K562 (cell line): ENCODE results near the gene PRKCE. TPM values are rescaled to one million over a fixed set of nuclear protein-coding genes. Genes with fewer than 3 reads are reported as not detected.
A peak's percentile ranks its signal among the peaks of the same experiment; 100 is the strongest.

Experiments used
- CTCF ChIP-seq, 3 experiments: IDR thresholded peaks in 2 of 3; conservative IDR thresholded peaks in 1 of 3; 2 replicates each; pipeline ENCODE4 v1.5.1; 2011 to 2012; ENCODE audit warnings: low read length in 3 of 3, mild to moderate bottlenecking in 3 of 3, control low read depth in 2 of 3, improper control_type of control experiment in 1 of 3, inconsistent platforms in 1 of 3, low read depth in 1 of 3, mixed read lengths in 1 of 3, moderate library complexity in 1 of 3; ENCODE audit not compliant: insufficient read depth in 2 of 3
- DACH1 ChIP-seq: fragments of 450-650 bp; IDR thresholded peaks from 2 replicates; pipeline ENCODE4 v1.6.1; 2018; ENCODE audit not compliant: partially characterized antibody
- JUN ChIP-seq, 2 experiments: sonication (generic) in 1 of 2; formaldehyde crosslinking in 1 of 2; IDR thresholded peaks; 2 replicates each; pipeline versions ENCODE4 v1.6.1 to v1.8.0; 2012 to 2022; ENCODE audit warnings: borderline replicate concordance in 2 of 2, mild to moderate bottlenecking in 2 of 2, improper control_type of control experiment in 1 of 2, low read depth in 1 of 2, low read length in 1 of 2, missing genetic modification reagents in 1 of 2
- MAFK ChIP-seq: IDR thresholded peaks from 2 replicates; pipeline ENCODE4 v1.6.1; 2011; ENCODE audit warnings: low read length, improper control_type of control experiment
- MAZ ChIP-seq, 2 experiments: fragments of 450-650 bp in 1 of 2; sonication (generic) in 1 of 2; formaldehyde crosslinking; IDR thresholded peaks in 1 of 2; conservative IDR thresholded peaks in 1 of 2; 2 replicates each; pipeline versions ENCODE4 v1.4.0 to v1.5.0; 2020; ENCODE audit warnings: mild to moderate bottlenecking in 1 of 2, missing genetic modification reagents in 1 of 2
- NONO ChIP-seq, 2 experiments: fragments of 200-400 bp in 1 of 2; fragments of 450-650 bp in 1 of 2; formaldehyde crosslinking in 1 of 2; IDR thresholded peaks; 2 replicates each; pipeline ENCODE4 v1.6.1; 2017; ENCODE audit warnings: low read depth in 2 of 2, mild to moderate bottlenecking in 2 of 2, moderate library complexity in 2 of 2, low read length in 1 of 2
- NR1H2 ChIP-seq: sonication (generic); formaldehyde crosslinking; IDR thresholded peaks from 2 replicates; pipeline ENCODE4 v1.4.0; 2020; ENCODE audit warnings: mild to moderate bottlenecking, missing genetic modification reagents
- NR2C1 ChIP-seq, 2 experiments: fragments of 450-650 bp; IDR thresholded peaks; 2 replicates each; pipeline ENCODE4 v1.6.1; 2017; ENCODE audit warnings: mild to moderate bottlenecking in 2 of 2, antibody characterized with exemption in 1 of 2, inconsistent platforms in 1 of 2, missing compliant biosample characterization in 1 of 2, missing genetic modification characterization in 1 of 2
- RAD21 ChIP-seq, 2 experiments: fragments of 250-450 bp in 1 of 2; fragments of 450-650 bp in 1 of 2; sonication (Bioruptor Pico) in 1 of 2; formaldehyde crosslinking in 1 of 2; IDR thresholded peaks in 1 of 2; conservative IDR thresholded peaks in 1 of 2; 2 replicates each; pipeline versions ENCODE4 v1.4.0 to v1.8.0; 2020 to 2022; ENCODE audit warnings: mild to moderate bottlenecking in 2 of 2, moderate library complexity in 1 of 2
- SMARCE1 ChIP-seq: fragments of 450-650 bp; IDR thresholded peaks from 2 replicates; pipeline ENCODE4 v1.7.1; 2016; ENCODE audit warnings: mild to moderate bottlenecking
- SMC3 ChIP-seq: conservative IDR thresholded peaks from 2 replicates; pipeline ENCODE4 v1.6.1; 2011; ENCODE audit warnings: low read depth, low read length, improper control_type of control experiment; ENCODE audit not compliant: insufficient read depth
- STAT5B ChIP-seq: fragments of 250-450 bp; sonication (Bioruptor Pico); IDR thresholded peaks from 2 replicates; pipeline ENCODE4 v1.8.0; 2021; ENCODE audit warnings: mild to moderate bottlenecking, inconsistent platforms
- STAT6 ChIP-seq: sonication (generic); formaldehyde crosslinking; IDR thresholded peaks from 2 replicates; pipeline ENCODE4 v1.8.1; 2023; ENCODE audit warnings: mild to moderate bottlenecking, missing genetic modification reagents
- VEZF1 ChIP-seq: fragments of 200-800 bp; sonication (Bioruptor generic); IDR thresholded peaks from 2 replicates; pipeline ENCODE4 v1.6.1; 2017; ENCODE audit warnings: missing genetic modification characterization, missing compliant biosample characterization
- ZNF77 ChIP-seq: fragments of 250-450 bp; sonication (Bioruptor Pico); IDR thresholded peaks from 2 replicates; pipeline ENCODE4 v1.5.0; 2020
- polyA plus RNA-seq, 8 experiments: library from polyadenylated mRNA; depleted of rRNA in 4 of 8; stranded (reverse) in 5 of 8; unstranded in 3 of 8; fragments of >200 nt; fragmentation: Nextera tagmentation in 2 of 8; fragmentation: Illumina TruSeq in 1 of 8; extraction: Ambion mirVana in 2 of 8; extraction: Trizol in 1 of 8; gene quantifications; 2 replicates each; pipeline versions ENCODE4 v1.2.1 to v1.2.3, GENCODE V29; 2011 to 2014; ENCODE audit warnings: inconsistent platforms in 1 of 8, missing spikeins in 1 of 8
- total RNA-seq, 7 experiments: library from RNA; depleted of rRNA in 6 of 7; stranded (reverse); fragments of >200 nt in 6 of 7; fragmentation: Illumina TruSeq in 2 of 7; extraction: Trizol in 2 of 7; gene quantifications; 2 replicates each; pipeline versions ENCODE4 v1.2.1 to v1.2.3, GENCODE V29; 2011 to 2021; ENCODE audit warnings: low replicate concordance in 1 of 7
- TF ChIP-seq, protein P1 (sequence below): fragments of 450-650 bp; IDR thresholded peaks from 2 replicates; pipeline ENCODE4 v1.6.1; 2016; ENCODE audit warnings: missing biosample characterization, missing genetic modification characterization
- TF ChIP-seq, protein P2 (sequence below): fragments of 450-650 bp; formaldehyde crosslinking; IDR thresholded peaks from 2 replicates; pipeline ENCODE4 v1.4.0; 2020; ENCODE audit warnings: mild to moderate bottlenecking, moderate library complexity

The PRKCE gene
- total and polyA plus RNA-seq, 9 of the 15 experiments (the other 6 are each of a cell fraction or from before 2014, with no cell fraction given), result 0.06 to 1.0 (median 0.22) TPM; not detected in 1

DNA sequence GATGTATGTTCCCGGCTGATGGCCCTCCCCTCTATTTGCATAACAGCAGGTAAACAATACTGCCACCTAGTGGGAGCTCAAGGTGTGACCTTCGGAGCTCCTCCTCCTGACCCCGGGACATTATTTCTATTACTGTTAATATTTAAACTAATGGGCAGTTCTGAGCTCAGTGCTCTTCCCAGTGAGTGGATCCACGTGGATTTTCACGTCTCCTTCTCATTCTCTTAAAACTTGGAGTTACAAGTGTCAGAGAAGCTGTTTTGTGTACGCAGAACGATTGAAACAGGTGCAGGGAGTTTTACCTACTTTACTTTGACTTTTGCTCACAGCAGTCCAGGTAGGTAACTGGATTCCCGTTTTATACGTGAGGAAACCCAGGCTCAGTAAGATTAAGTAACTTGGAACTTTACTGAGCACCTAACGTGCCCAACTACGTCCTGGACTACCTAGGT, 127.3 kb downstream of the PRKCE start (continued):
- TF ChIP-seq SMARCE1 (no peak), SMC3 (peak; percentile 51; the same call in 1 of the 2 replicates), STAT5B (CRISPR knock-in tag) (no peak), CTCF (IDR thresholded peaks at IDR 0.05 in 2 of 3, conservative IDR thresholded peaks at IDR 0.05 in 1 of 3; ENCODE audit: insufficient read depth in 2 of 3, low read depth in 1 of 3, low read length in 3 of 3) (peak; percentile 75 to 88 (median 78)), MAFK (no peak), STAT6 (CRISPR knock-in tag) (no peak), VEZF1 (peak; percentile 29; the same call in 1 of the 2 replicates), NR2C1 (IDR thresholded peaks at IDR 0.05) (peak; percentile 66), NR2C1 (tag; IDR thresholded peaks at IDR 0.05) (peak; percentile 57), RAD21 (CRISPR knock-in tag; conservative IDR thresholded peaks at IDR 0.05 in 1 of 2, IDR thresholded peaks at IDR 0.05 in 1 of 2) (peak; percentile 68 to 74), MAZ (CRISPR knock-in tag; conservative IDR thresholded peaks at IDR 0.05 in 1 of 2, IDR thresholded peaks at IDR 0.05 in 1 of 2) (peak in 1 of 2 experiments; percentile 73; a peak in 2 of 4 replicates), ZNF77 (CRISPR knock-in tag) (no peak), NONO (IDR thresholded peaks at IDR 0.05; ENCODE audit: low read depth in 2 of 2, low read length in 1 of 2) (no peak), DACH1 (peak; percentile 17), JUN (IDR thresholded peaks at IDR 0.05; ENCODE audit: borderline replicate concordance, low read depth, low read length) (no peak), JUN (CRISPR knock-in tag; IDR thresholded peaks at IDR 0.05; ENCODE audit: borderline replicate concordance) (no peak), NR1H2 (no peak)
- TF ChIP-seq, protein P1, sequence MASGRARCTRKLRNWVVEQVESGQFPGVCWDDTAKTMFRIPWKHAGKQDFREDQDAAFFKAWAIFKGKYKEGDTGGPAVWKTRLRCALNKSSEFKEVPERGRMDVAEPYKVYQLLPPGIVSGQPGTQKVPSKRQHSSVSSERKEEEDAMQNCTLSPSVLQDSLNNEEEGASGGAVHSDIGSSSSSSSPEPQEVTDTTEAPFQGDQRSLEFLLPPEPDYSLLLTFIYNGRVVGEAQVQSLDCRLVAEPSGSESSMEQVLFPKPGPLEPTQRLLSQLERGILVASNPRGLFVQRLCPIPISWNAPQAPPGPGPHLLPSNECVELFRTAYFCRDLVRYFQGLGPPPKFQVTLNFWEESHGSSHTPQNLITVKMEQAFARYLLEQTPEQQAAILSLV (tag), result no peak
- TF ChIP-seq, protein P2, sequence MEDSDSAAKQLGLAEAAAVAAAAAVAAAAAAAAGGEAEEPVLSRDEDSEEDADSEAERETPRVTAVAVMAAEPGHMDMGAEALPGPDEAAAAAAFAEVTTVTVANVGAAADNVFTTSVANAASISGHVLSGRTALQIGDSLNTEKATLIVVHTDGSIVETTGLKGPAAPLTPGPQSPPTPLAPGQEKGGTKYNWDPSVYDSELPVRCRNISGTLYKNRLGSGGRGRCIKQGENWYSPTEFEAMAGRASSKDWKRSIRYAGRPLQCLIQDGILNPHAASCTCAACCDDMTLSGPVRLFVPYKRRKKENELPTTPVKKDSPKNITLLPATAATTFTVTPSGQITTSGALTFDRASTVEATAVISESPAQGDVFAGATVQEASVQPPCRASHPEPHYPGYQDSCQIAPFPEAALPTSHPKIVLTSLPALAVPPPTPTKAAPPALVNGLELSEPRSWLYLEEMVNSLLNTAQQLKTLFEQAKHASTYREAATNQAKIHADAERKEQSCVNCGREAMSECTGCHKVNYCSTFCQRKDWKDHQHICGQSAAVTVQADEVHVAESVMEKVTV, result peak; percentile 54
